GM19043 (cell line): ENCODE results near the gene ADPRHL1.

Experiments
- ATAC-seq: cut with Tn5 transposase; IDR thresholded peaks from one replicate; pipeline ENCODE4 v1.9.1; 2021; ENCODE audit warnings: low read depth; ENCODE audit not compliant: unreplicated experiment

Gene ADPRHL1

GRCh38 chr13:113357529-113357928, 95.8 kb downstream of the ADPRHL1 start:
- ATAC-seq, result no peak

DNA sequence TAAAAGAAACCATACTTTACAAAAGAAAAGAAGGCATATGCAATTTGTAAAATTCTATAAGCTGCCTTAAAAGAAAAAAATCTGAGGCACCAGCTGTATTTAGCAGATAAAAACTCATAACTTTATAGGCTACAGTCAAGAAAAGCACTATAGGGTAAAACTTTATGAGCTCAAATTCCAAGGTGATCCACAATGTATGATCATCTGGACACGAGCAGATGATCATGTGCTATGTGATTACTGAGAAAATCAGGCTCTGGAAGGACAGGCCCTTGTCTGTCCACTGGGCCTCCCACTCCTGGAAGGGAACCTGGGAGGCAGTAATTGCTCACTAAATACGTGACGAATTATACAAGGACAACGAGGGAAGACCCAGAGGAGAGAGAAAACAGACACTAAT, 96.7 kb downstream of the ADPRHL1 start:
- no peak for ATAC-seq

DNA sequence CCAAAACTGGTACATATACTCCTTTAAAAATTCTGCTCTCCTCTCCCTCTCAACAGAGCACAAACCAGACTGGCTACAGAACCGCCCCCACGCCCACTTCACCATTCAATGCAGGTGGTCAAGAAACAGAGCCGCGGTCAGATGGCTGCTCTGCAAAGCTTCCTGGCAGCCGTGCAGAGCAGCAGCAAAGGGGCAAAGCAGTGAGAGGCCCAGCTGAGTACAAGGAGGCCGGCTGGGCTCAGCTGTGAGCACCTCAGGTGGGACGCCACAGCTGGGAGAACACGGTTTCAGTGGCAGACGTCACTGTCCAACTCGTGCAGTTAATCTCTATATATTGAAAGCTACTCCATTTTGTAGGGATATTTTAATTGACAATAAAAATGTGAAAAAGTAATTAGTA, 97.7 kb downstream of the ADPRHL1 start:
- no peak for ATAC-seq

- no peak for ATAC-seq
Observed at GRCh38 chr13:113354831-113355610, 98.3 kb downstream of the ADPRHL1 start.

GRCh38 chr13:113353254-113353653, 100.0 kb downstream of the ADPRHL1 start:
- no peak for ATAC-seq

DNA sequence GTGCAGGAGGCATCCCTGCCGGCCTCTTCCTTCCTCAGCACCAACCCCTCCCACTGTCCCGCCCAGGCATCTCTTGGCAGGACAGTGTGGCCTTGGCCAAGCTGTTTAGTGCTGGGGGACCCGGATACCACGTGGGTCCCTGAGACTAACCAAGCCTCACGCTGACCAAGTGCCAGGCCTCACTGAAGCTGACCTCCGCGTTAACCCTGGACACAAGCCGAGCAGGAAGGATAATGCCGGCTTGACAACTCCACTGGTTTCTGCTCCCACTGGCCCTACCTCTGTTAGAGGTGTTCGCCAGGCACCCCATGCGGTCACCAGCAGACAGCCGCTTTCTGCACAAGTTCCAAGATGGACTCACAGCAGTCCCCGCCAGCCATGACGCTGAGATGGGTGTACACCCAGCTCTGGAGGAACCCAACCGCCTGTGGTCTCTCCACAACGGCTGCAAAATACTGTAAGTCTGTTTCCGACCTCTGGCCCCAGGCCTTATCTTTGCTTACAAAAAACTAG, 101.7 kb downstream of the ADPRHL1 start:
- no peak for ATAC-seq

DNA sequence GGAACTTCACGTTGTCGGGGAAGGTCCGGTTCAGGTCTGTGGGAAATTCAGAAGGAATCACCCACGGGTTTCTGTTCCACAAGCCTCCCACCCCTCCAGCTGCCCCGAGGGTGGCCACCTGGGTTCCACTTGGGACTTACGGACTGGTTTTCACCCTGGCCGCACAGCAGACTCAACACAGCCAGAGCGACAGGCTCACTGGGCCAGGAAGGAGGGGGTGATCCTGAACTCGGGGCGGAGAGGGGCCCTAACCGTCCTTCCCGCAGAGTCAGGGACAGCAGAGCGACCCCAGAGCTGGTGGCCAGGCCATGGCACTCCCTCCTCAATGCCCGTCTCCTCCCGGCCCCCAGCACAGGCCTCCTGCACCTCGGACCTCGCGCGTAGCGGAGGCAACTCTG, 102.4 kb downstream of the ADPRHL1 start:
- no peak for ATAC-seq

GRCh38 chr13:113350065-113350937, 103.0 kb downstream of the ADPRHL1 start:
- no peak for ATAC-seq
